ENCODE measurements around the gene COPZ1.

DNA sequence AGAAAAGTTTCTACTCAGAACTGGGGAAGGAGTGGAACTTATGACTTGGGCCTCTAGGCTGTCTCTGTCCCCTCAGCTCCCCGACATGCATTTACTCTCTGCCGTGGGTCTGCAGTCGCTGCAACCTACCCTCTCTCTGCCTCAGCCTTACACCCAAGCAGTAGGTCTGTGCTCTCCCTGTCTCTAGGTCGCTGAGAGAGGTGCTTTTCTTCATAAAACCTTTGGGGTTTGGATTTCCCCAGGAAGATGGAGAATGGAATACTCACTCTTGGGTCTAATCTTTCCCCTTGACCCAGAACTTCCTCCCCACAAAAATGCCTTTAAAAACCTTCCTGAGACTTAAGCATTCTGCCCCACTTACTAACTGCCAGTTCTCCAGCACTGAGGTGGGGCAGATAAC is 26.4 kb downstream of the COPZ1 start:
- TF ChIP-seq, protein P1, sequence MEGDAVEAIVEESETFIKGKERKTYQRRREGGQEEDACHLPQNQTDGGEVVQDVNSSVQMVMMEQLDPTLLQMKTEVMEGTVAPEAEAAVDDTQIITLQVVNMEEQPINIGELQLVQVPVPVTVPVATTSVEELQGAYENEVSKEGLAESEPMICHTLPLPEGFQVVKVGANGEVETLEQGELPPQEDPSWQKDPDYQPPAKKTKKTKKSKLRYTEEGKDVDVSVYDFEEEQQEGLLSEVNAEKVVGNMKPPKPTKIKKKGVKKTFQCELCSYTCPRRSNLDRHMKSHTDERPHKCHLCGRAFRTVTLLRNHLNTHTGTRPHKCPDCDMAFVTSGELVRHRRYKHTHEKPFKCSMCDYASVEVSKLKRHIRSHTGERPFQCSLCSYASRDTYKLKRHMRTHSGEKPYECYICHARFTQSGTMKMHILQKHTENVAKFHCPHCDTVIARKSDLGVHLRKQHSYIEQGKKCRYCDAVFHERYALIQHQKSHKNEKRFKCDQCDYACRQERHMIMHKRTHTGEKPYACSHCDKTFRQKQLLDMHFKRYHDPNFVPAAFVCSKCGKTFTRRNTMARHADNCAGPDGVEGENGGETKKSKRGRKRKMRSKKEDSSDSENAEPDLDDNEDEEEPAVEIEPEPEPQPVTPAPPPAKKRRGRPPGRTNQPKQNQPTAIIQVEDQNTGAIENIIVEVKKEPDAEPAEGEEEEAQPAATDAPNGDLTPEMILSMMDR (IDR thresholded peaks at IDR 0.05; ENCODE audit: low read depth, low read length) = no peak
- no peak for TF ChIP-seq EZH2phosphoT487 (IDR thresholded peaks at IDR 0.05; ENCODE audit: low read depth)

All from OCI-LY3 (cell line).